Large intestine (tissue), 3 donors: ENCODE measurements around the gene ACTR1B. TPM values are rescaled to one million over a fixed set of nuclear protein-coding genes. Genes with fewer than 3 reads are reported as not detected.
"Not testable (repeated sequence)": the region's sequence is repeated elsewhere in the genome, so short reads cannot be mapped to it uniquely, and the experiment has no call there.

Source experiments
- DNase-seq, 2 donors: peaks; one replicate each; pipeline versions ENCODE4 v3.0.0 to v3.0.0-alpha.2; 2013
- H3K27ac ChIP-seq: one replicate; pipeline ENCODE4 v1.5.1; 2013; ENCODE audit warnings: low read length
- H3K27me3 ChIP-seq: 2 replicates; pipeline ENCODE4 v1.6.1; 2013; ENCODE audit warnings: low read length; ENCODE audit not compliant: control insufficient read depth, insufficient read depth
- H3K36me3 ChIP-seq: 2 replicates; pipeline ENCODE4 v1.6.1; 2013; ENCODE audit warnings: low read length; ENCODE audit not compliant: control insufficient read depth, insufficient read depth
- H3K4me1 ChIP-seq: one replicate; pipeline ENCODE4 v1.6.1; 2013; ENCODE audit warnings: low read length; ENCODE audit not compliant: control insufficient read depth, insufficient read depth
- H3K4me3 ChIP-seq: one replicate; pipeline ENCODE4 v1.5.1; 2013; ENCODE audit warnings: low read length
- H3K9me3 ChIP-seq: one replicate; pipeline ENCODE4 v1.6.1; 2013; ENCODE audit warnings: mild to moderate bottlenecking, low read depth, low read length, moderate library complexity; ENCODE audit not compliant: control insufficient read depth
- WGBS: methylation state at CpG from one replicate; pipeline ENCODE4 v1.1.5; 2013; ENCODE audit warnings: low lambda C conversion rate; ENCODE audit not compliant: insufficient coverage; 5-methylcytosine and 5-hydroxymethylcytosine counted together
- polyA plus RNA-seq: library from polyadenylated mRNA; unstranded; fragments of 120-200 nt; gene quantifications from one replicate; pipeline ENCODE4 v1.2.1, GENCODE V29; 2013

ACTR1B gene
- polyA plus RNA-seq, 1 donor, result 51.3 TPM

- no peak overlapping the region for H3K27ac ChIP-seq
- H3K9me3 ChIP-seq, result no peaks in the 10 kb centered on the region
- no peaks in the 10 kb centered on the region for H3K27me3 ChIP-seq
- peaks cover 31% of the 10 kb centered on the region for H3K36me3 ChIP-seq
- H3K4me1 ChIP-seq, result peaks cover 4% of the 10 kb centered on the region
- 92% methylated on average over 2 of the region's 4 CpGs for WGBS
- H3K4me3 ChIP-seq, result peak overlapping the region; percentile 99
- no peak for DNase-seq
Observed at GRCh38 chr2:97646977-97647376, 16.9 kb downstream of the ACTR1B start.

GRCh38 chr2:97645695-97646629 is 17.9 kb downstream of the ACTR1B start, which contains the start of gene COX5B:
TSS of gene COX5B (plus strand) at chr2:97646062. CDS start at chr2:97646087, 25 bp downstream.
- peaks cover 31% of the 10 kb centered on the region for H3K36me3 ChIP-seq
- peak within 1 kb of the TSS; percentile 99 for H3K4me3 ChIP-seq
- DNase-seq, result peak; percentile 98 to 99
- peaks cover 4% of the 10 kb centered on the region for H3K4me1 ChIP-seq
- H3K9me3 ChIP-seq, result no peaks in the 10 kb centered on the region
- no peaks in the 10 kb centered on the region for H3K27me3 ChIP-seq
- no CpG with 5 or more reads among the region's 63 CpGs for WGBS
- H3K27ac ChIP-seq, result peak within 1 kb of the TSS; percentile 97

DNA sequence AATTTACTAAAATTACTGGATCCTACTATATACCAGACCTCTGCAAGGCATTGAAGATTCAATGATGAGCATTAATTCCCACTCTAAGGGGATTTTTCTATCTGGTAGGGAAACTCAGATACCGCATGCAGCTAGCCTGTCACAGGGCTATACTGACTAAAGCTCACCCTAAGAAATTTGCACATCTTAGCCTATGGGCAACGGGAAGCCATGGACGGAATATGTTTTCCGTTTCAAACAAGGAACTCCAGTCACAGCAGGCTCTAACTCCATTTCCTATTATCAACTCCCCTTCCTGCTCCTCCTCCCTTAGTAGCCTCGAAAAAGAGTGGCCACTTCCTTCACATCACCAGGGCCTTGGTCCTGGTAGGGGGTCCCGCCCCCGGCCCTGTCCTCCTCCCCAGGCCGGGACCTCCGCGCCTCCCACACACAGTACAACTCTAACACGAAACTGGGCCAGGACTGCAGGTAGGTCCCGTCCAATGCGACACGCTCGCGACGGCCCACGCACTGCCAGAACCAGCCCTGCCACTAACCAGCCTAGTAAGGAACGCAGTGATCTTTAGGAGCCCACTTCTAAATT is 18.6 kb downstream of the ACTR1B start:
- H3K27me3 ChIP-seq, result no peaks in the 10 kb centered on the region
- H3K9me3 ChIP-seq, result no peaks in the 10 kb centered on the region
- peak overlapping the region; percentile 99 for H3K4me3 ChIP-seq
- no CpG with 5 or more reads among the region's 19 CpGs for WGBS
- H3K36me3 ChIP-seq, result peaks cover 31% of the 10 kb centered on the region
- peaks cover 4% of the 10 kb centered on the region for H3K4me1 ChIP-seq
- DNase-seq, result no peak
- H3K27ac ChIP-seq, result peak overlapping the region; percentile 97

DNA sequence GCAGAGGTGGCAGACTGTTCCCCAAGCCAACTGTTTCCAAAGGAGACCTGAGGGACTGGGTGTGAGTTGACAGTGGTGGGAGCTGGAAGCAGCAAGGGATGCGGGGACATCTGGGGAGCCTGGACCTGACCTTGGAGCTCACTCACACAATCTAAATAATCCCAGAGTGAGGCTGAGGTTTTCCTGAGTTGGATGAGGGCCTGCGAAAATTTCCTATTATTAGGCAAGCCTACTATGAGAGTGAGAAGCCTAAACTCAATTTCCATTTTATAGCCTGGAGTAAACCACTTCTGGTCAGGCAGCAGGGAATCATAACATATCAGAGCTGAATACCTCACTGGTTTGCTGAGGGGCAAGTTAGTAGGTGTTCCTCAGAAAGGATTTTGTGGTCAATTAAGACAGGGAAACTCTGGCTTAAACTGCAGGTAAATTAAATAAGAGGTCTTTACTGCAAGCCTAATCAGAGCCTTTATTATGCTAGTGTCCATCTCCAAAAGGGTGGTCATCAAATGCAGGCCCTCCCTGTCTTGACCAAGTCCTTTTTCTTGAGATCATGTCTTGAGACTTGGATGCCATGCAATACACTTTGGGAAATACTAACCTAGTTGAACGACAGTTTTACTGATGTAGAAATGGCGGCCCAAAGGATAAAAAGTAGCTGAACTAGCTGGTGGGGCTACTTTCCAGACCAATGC is 19.7 kb downstream of the ACTR1B start:
- Histone ChIP-seq H3K36me3 (peaks cover 23% of the 10 kb centered on the region), H3K27ac (no peak overlapping the region), H3K4me3 (no peak overlapping the region), H3K27me3 (no peaks in the 10 kb centered on the region), H3K9me3 (no peaks in the 10 kb centered on the region), H3K4me1 (peaks cover 4% of the 10 kb centered on the region)
- 100% methylated on average over 1 of the region's 4 CpGs for WGBS
- DNase-seq, result no peak

- no CpG with 5 or more reads among the region's 8 CpGs for WGBS
- H3K9me3 ChIP-seq, H3K4me3 ChIP-seq, H3K27ac ChIP-seq, H3K27me3 ChIP-seq, H3K4me1 ChIP-seq, DNase-seq, H3K36me3 ChIP-seq: not testable (repeated sequence)
Observed at GRCh38 chr2:97626049-97626430, 37.8 kb downstream of the ACTR1B start.

GRCh38 chr2:97625354-97626048 is 38.3 kb downstream of the ACTR1B start:
- not testable (repeated sequence) for H3K27ac ChIP-seq, H3K4me3 ChIP-seq, H3K36me3 ChIP-seq, DNase-seq, H3K27me3 ChIP-seq, H3K9me3 ChIP-seq, H3K4me1 ChIP-seq
- WGBS, result no CpG with 5 or more reads among the region's 8 CpGs

DNA sequence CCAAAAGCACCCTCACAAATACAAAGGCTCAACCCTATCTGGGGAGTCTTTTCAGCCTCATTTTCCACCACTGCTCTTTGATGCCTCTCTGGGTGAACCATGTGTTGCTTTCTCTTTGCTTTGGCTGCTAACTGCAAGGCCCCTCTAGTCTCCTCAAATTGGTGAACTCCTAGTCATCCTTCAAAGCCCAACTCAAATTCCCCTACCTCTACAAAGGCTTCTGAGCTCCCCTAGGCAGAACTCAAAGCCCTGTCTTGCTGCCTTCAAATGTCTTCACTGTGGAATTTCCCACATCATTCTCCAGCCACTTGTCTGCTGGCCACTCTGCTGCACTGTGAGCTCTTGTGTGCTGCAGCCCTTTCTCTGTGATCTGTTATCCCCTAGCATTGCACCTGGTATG is 40.9 kb downstream of the ACTR1B start:
- not testable (repeated sequence) for DNase-seq, H3K27ac ChIP-seq, H3K4me3 ChIP-seq, H3K36me3 ChIP-seq, H3K27me3 ChIP-seq, H3K9me3 ChIP-seq, H3K4me1 ChIP-seq

DNA sequence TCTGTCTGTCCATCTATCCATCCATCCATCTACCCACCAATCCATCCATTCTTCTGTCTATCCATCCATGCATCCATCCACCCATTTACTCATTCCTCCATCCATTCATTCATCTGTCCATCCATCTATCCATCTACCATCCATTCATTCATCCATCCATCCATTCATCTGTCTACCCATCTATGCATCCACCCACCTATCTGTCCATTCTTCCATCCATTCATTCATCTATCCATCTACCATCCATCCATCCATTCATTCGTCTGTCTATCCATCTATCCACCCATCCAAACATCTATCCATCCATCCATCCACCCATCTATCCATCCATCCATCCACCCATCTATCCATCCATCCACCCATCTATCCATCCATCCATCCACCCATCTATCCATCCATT is 43.4 kb downstream of the ACTR1B start:
- WGBS, result 100% methylated on average over 1 of the region's 1 CpG
- H3K27ac ChIP-seq, H3K4me3 ChIP-seq, H3K4me1 ChIP-seq, H3K9me3 ChIP-seq, DNase-seq, H3K36me3 ChIP-seq, H3K27me3 ChIP-seq: not testable (repeated sequence)

- H3K9me3 ChIP-seq, H3K4me3 ChIP-seq, H3K27me3 ChIP-seq, H3K4me1 ChIP-seq, H3K36me3 ChIP-seq, DNase-seq, H3K27ac ChIP-seq: not testable (repeated sequence)
- WGBS, result no CpG with 5 or more reads among the region's 14 CpGs
Observed at GRCh38 chr2:97618939-97619827, 44.7 kb downstream of the ACTR1B start.
